Fibroblast of gingiva (primary cell): Measurements from ENCODE around the gene FCN1.

ENCODE experiments used
- DNase-seq: peaks from one replicate; pipeline ENCODE4 v3.0.0-alpha.2; 2011; ENCODE audit warnings: low read depth

The FCN1 gene

GRCh38 chr9:134891053-134891452 lies 26.7 kb downstream of the FCN1 start:
- DNase-seq, result no peak

DNA sequence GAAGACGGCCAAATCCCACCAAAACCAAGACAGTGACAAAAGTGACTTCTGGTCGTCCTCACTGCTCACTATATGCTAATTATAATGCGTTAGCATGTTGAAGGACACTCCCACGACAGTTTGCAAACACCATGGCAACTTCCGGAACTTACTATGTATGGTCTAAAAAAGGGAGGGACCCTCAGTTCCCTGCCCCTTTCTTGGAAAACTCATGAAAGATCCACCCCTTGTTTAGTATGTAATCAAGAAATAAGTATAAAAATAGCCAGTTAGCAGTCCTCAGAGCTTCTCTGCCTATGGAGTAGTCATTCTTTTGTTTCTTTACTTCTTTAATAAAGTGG lies 27.6 kb downstream of the FCN1 start:
- DNase-seq, result no peak

- no peak for DNase-seq
Measured at GRCh38 chr9:134889386-134890154, 28.1 kb downstream of the FCN1 start.

- no peak for DNase-seq
Measured at GRCh38 chr9:134888603-134889190, 29.0 kb downstream of the FCN1 start.

DNA sequence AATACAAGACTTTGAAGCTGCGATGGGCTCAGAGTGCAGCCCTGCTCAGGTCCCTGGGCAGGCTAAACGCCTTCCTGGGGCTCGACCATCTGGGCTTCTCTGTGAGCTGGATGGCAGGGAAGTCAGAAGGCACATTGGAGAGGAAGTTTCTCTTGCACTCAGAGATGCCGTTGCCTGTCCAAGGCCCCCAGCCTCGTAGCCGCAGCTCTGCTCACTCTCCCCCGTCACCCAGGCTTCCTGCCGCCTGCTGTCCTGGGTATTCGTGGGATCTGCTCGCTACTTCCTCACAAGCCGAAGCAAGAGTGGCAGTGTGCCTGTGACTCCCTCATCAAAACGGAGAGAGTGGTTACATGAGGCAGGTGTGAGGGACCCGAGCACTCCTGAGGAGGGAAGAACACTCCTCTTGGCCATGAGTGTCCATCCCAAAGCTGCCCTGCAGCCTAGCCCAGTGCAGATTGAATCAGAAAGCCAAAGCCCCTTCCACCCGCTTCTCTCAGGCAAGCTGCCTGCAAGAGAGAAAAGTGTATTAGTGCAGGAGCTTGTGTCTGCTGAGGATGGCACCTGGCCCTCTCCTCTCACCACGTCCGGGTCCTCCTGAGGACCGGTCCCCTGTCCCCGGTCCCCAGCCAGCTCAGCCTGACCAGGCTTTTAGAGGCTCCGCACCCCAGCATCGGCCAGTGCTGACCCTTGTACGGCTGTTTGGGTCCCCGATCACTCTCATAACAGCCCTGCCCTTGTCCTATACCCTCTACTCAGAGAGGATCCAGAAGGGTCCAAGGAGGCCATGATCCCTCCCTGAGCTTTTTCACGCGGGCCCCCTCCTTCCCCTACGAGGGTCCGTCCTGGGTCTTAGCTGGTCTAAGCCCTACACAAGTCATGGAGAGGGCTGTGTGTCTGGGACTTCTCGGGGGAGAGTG lies 29.8 kb downstream of the FCN1 start:
- DNase-seq, result no peak

GRCh38 chr9:134887219-134887618 lies 30.5 kb downstream of the FCN1 start:
- no peak for DNase-seq

DNA sequence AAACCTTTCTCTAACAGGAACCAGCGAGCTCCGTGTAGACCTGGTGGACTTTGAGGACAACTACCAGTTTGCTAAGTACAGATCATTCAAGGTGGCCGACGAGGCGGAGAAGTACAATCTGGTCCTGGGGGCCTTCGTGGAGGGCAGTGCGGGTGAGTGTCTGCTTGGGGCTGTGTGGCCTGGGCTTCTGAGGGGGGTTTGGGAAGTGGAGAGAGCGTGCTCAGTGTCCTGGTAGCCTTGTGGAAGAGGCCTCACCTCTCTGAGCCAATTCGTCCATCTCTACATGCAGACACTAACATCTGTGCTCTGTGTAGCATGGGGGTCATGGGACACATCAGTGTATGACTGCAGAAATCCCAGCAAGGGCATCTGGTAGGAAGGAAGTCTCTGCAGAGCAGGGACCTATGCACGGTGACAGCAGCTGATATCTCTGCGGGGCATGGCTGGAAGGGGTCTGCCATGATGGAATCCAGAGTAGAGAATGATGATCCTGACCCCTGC lies 31.2 kb downstream of the FCN1 start:
- DNase-seq, result no peak

GRCh38 chr9:134885679-134886412 lies 31.9 kb downstream of the FCN1 start:
- DNase-seq, result no peak

DNA sequence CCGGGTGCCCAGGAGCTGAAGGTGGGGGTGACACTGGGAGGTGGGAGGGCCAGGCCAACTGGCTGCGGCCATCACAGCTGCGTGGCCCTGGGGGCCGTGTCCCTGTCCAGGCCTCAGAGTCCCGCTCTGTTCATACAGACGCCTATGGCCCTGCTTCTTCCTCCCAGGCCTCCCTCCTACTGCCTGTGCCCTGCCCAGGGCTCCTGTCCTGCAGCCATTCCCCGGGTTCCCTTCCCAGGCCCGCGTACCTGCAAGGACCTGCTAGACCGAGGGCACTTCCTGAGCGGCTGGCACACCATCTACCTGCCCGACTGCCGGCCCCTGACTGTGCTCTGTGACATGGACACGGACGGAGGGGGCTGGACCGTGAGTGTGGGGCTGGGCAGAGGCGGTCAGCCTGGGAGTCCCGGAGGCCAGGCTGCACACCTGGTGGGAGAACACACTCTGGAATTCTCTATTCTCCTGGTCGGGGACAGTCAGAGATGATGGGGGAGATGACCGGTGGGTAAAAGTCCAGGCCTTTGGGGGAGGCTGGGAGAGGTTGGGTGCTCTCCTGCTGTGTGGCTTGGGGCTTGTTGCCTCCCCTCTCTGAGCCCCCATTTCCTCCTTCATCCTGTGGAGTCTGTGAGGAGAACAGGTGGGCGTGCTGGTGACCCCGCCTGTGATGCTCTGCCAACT lies 32.6 kb downstream of the FCN1 start:
- no peak for DNase-seq

- no peak for DNase-seq
Measured at GRCh38 chr9:134884492-134884891, 33.2 kb downstream of the FCN1 start.

DNA sequence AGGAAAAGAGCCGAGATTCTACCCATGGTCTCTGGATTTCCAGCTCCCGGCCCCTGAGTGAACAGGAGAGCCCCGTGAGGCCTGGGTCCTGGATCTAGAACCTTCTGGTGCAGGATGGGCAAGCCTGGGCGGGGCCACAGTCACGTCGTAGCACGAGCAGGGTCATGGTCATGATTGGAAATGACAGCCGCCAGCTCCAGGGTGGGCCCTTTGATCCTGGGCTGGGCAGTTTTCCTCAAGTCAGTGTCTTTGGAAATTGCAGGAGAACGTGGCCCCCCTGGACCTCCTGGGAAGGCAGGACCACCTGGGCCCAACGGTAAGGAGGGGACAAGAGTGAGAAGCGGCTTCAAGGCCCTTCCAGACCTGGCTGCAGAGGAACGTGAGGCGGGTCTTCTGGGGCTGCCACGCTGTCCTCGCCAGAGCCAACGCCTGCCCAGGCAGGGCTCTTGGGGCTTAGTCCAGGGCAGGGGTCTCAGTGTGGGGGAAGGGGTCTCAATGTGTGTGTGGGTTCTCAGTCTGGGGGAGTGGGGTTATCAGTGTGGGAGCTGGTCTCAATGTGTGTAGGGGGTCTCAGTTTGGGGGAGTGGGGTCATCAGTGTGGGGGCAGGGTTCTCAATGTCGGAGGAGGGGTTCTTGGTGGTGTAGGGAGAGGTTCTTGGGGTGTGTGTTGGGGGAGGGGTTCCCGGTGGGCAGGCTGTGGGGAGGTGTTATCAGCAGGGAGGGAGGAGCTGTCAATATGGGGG lies 34.5 kb downstream of the FCN1 start:
- DNase-seq, result no peak

DNA sequence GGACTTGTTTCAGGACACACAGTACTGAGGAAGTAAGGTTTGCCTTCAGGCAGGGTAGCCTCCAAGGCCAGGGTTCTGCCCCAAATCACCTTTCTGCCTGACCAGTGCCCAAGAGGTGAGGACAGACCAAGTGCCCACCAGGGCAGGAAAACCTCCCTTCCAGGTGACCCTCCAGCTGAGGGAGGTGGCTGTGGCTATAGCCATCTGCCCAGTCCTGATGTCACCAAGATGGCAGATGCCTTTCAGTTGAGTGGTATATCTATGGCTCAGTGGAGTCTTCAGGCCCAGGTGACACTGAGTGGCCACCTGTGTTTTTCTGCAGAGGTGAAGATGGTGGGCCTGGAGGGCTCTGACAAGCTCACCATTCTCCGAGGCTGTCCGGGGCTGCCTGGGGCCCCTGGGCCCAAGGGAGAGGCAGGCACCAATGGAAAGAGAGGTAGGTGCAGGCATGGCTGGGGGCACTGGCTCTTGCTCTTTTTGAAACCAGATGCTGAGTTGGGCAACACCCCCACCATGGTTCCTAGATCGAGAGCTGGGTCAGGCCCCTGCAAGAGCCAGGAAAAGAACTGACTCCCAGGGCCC lies 35.4 kb downstream of the FCN1 start:
- no peak for DNase-seq

- no peak for DNase-seq
Measured at GRCh38 chr9:134881313-134881670, 36.4 kb downstream of the FCN1 start.

DNA sequence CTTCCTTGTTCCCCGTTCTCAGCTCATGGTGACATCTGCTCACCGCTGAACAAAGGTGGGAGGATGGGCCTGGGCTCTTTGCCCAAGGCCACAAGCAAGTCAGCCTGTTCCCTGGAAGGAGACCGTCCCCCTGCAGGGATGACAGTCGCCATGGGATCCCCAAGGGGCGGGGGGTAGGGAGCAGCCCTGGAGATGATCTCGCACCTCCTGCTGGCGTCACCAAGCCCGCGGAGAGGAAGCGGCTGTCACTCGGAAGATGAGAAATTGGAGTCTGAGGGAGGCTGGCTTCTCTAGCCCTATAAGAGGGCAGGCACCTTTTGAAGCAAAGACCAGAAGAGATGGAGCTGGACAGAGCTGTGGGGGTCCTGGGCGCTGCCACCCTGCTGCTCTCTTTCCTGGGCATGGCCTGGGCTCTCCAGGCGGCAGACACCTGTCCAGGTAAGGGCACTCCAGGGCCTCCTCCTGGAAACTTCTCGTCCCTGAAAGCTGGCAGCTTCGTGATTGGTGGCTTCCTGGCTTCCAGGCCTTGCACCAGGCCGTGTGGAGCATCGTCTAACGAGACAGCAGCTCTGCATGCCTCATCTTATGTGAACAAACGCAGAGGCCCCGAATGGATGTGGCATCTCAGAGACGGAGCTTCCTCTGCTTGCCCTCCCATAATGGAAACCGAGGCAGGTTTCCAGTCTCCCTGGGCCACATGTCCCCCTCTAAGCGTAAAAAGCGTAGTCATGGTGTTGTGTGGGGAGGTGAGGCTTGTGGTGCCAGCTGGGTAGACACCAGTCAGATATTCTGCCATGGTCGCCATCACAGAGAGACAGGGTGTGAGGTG lies 37.0 kb downstream of the FCN1 start, which contains the start of gene FCN2:
Gene FCN2 (plus strand): TSS at position 327 of the 829 bp plus-strand sequence. CDS start 12 bp downstream, at position 339.
- no peak for DNase-seq

DNA sequence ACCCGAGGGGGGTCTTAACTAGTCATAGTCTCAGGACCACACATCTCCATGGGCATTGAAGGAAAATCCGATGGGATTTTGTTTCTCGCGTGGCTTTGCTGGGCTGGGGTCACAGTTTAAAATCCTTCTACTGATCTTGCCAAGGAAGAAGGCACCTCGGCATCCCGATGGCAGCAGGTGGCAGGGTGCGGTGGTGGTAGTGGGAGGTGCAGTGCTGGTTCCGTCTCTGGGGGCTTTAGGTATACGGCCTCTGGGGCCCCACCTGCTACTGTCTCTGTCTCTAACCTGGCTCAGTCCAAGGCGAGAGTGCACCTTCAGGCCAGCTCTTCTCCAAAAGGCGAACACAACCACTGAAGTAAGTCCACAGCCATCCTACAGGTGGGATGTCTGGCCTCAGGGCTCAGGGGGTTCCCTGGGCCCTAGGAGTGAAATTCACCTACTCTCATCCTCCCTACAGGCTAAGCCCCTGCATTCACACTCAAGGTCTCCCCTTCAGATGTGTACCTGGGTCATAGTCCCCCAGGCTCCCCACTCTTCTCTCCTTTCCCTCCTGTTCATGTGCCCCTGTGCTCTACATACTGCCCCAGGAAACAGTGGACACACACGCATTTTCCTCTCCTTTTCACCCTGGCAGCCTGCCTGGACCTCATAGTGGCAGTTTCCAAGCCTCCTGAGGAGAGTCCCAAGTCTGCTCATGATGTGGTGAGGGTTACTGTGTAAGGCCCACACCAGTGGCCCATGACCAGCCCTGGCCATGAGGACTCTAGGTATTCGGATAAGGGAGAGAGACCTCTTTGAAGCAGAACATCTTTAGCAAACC lies 37.8 kb downstream of the FCN1 start:
- DNase-seq, result no peak

DNA sequence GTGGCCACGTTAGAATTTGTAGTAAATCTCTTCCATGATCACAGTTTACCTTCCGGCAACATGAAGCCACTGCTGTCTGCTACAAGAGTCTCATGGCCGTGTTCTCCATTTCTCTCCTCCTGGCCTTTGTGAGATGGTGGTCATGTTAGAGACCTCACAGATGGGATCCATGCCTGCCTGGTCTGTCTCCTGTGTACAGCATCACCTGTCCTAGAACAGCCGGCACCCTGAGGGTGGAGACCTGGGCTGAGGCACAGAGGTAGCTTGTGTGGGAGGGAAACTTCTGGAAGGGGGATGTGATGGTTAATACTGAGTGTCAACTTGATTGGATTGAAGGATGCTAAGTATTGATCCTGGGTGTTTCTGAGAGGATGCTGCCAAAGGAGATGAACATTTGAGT lies 40.2 kb downstream of the FCN1 start:
- DNase-seq, result no peak

DNA sequence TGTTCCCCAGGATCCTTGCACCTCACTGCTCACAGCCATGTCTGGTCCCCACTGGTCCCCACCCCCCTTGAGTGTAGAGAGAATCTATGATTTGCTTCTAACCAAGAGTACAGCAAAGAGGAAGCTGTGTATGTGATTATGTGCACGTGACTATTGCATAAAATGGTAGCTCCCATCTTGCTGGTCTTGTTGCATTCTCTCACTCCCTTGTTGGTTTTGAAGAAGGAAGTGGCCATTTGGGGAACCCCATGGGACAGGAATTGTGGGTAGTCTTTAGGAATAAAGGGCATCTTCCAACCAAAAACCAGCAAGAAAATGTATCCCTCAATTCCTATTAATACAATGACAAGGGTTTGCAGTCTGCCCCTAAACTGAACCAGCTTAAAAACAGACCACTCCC lies 42.3 kb downstream of the FCN1 start:
- DNase-seq, result no peak

DNA sequence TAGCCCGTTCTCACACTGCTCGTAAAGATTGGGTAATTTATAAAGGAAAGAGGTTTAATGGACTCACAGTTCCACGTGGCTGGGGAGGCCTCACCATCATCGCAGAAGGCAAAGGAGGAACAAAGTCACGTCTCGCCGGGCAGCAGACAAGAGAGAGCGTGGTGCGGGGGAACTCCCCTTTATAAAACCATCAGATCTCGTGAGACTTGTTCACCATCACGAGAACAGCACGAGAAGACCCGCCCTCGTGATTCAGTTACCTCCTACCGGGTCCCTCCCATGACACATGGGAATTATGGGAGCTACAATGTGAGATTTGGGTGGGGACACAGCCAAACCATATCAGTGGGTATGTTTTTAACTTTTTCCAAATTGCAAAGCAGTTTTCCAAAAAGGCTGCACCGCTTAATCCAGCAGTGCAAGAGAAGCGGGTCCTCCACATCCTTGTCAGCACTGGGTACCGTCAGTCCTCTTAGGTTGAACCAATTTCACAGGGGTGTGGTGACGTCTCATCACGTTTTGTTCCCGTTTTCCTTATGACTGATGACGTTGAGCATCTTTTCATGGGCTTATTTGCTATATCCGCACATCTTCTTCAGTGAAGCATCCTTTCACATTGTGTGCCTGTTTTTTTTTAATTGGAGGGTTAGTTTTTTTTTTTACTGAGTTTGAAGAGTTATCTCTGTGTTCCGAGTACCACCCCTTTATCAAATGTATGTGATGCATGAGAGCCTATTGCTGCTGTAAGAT lies 45.1 kb downstream of the FCN1 start:
- no peak for DNase-seq
